HT-29 (cell line): Measurements from ENCODE around the gene GTF2F2. TPM values are rescaled to one million over a fixed set of nuclear protein-coding genes. Genes with fewer than 3 reads are reported as not detected.

Experiments used
- DNase-seq: peaks from one replicate; pipeline ENCODE4 v3.0.0-alpha.2; 2015; ENCODE audit warnings: low spot score
- total RNA-seq: library from RNA; depleted of rRNA; stranded (reverse); fragments of >200 nt; shearing (Covaris generic); gene quantifications from 2 replicates; pipeline ENCODE4 v1.2.3, GENCODE V29; 2014

GTF2F2 gene
- total RNA-seq, 1 experiment from 2014 or later: 16.8 TPM

DNA sequence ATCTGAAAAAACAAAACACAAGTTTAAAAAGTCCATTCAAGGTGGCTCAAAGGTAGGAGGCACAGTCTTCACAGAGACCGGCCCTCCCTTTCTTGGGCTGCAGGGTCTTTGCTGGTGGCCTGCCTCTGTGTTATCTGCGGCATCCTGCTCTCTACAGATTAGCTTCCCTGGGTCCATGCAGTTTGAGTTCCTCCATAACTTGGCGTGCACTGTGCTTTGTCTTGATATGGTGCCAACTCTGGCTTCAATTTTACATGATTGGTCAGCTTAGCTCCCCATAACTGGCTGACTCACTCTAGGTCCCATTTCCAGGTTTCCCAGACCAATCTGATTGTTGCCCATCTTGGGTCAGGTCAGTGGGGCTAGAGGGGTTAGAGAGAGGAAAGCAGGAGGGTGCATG lies 178.9 kb downstream of the GTF2F2 start:
- no peak for DNase-seq

DNA sequence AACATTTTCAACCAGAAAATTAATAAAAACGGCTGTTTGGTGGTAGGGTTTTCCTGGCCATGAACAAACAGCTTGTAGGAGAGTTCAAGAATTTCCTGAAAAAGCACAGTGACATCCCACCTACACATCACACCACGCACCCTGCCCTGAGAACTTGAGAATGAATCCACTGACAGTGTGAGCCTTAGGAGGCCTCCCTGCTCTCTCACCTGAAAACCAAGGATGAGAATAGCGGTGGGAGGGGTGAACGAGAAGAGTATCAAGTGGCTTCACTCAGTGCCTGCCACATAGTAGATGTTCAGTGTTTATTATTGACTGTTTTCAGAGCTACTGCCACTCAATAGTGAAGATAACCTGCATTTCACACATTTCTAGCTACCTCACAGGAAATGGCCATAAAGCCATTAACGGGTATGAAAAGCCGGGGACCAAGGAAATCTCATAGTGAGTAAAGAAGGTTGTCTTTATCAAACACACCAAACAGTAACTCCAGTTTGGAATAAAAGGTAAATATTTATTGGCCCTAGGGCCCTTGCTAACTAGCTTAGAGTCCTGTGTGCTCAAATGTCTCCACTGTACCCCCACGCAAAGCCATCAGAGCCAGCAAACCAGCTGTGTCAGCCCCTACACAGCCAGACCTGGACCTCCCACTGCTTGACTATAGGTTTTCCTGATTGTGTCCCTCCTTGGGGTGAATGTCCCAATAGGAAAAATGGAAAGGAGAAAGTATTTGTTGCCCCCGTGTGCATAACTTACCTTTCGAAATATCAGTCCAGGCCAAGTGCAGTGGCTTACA lies 180.1 kb downstream of the GTF2F2 start:
- no peak for DNase-seq

DNA sequence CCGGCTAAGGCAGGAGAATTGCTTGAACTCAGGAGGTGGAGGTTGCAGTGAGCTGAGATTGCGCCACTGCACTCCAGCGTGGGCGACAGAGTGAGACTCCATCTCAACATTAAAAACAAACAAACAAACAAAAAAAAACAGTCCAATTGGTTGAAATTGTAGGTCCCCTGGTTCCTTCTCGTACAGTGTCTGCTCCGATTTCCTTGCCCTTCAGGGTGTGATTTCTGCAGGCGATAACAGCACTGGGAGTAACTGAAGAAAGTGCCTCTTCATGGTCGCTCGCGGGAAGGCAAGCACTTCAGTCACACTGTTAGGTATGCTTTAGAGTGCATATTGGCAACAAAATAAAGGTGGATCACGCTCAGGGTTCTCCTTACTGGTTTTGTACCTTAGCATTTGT lies 181.0 kb downstream of the GTF2F2 start:
- DNase-seq: no peak

DNA sequence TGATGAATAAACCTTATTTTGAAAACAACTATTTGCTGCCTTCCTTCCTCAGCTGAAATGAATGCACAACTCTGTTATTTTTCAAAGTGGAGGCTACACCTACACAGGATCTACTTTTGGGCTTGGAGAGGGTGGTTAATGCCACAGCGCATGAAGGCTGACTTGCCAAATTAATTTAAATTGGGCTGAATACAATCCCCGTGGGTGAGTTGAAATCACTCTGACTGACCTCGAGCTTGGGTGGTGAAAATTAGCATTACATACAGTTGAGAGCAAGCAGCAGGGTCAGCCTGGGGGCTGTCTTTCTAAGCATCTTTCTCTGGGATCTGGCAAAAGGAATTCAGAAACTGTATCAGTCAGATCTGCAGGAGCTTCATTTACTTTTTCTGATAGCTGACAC lies 182.2 kb downstream of the GTF2F2 start:
- no peak for DNase-seq

DNA sequence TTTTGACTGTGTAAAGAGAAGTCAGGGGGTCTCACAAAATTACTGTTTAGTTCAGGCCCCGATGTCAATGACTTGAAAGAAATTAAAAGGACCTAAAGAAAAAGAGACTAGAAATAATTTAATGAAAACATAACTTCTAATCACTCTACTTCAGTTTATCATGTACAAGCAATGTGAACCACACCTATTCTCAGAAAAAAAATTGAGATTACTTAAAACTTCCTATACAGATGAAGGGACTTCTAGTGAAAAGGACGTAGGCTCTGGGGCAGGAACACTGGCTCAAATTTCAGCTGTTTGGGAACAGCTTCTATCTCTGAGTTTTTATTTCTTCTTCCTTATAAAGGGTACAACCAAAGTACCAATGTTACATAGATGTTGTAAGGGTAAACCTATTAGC lies 182.7 kb downstream of the GTF2F2 start:
- DNase-seq: no peak

DNA sequence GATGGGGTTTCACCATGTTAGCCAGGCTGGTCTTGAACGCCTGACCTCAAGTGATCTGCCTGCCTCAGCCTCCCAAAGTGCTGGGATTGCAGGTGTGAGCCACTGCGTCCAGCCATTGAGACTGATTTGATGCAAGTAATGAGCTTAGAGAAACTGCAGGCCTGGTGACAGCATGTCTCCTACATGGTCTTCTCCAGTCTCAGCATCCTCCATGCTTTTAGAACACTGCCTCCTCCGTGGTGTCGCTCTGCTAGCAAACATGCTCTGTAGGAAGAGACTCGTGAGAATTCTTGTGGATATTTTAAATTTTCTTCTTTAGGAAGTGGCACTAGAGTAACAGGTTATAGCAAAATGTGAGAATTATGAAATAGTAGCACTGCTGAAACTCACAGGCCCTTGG lies 183.6 kb downstream of the GTF2F2 start:
- DNase-seq: no peak

DNA sequence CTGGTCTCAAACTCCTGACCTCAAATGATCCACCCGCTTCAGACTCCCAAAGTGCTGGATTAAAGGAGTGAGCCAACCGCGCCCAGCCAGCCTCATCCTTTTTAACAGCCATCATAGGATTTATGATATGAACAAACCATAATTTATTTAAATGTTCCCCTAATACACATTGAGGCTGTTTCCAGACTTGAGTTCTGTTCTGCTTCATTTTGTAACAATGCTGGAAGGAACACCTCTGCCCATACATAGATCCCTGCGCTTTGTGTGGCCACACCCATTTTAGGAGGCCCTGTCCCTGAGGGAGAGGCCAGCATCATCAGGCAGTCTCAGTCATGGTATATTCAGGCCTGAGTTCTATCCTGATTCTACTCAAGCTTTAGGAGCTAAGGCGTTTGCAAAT lies 184.8 kb downstream of the GTF2F2 start:
- DNase-seq: no peak

DNA sequence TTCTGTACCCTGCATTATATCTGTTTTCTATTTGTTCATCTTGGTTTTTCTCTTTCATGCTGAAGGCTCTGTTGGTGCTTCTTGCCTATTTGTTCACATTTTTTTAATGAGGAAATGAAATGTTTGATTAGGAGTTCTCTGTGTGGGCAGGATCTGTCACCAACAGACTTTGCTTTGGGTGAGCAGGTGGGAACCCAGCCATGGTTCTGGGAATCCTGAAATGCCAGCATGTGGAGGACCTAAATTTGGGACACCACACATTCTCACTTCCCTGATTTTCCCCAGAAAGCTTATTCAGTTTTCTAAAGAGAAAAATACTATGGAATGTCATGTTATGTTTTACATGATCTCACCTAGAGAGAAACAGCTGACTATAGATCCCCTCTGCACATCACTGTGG lies 186.7 kb downstream of the GTF2F2 start:
- no peak for DNase-seq

DNA sequence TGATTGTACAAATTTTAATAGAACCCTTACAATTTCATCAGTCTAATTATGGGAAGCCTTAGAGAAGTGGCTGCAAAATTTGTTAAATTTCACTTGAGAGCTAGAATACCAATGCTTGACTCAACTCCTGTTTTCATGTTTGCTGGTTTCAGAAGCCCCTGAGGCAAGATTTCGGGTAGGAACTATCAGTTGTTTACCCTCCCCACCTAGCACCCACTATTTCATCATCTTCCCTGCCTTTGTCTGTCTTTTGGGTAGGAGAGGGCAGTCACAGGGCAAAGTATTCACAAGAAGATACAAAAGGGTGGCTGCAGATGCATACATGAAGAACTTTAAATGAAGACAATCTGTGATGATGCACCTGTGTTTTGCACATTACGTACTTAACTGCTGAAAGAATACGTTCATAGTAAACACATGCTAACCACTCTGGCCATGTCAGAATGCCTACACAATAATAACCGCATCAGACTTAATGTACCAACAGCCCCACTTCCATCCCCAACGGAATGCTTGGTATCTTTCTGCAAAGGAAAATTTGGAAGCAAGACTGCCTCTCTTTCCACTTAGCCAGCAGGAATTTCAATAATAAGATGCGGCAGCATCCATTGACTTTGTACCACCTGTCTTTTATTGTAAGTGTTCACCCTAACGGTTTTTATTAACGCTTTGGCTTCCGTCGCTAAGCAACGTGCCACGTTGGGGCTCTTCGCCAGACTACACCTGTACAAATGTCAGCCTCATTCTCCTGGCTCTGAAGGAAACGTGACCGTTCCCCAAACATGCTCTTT lies 190.2 kb downstream of the GTF2F2 start:
- no peak for DNase-seq

DNA sequence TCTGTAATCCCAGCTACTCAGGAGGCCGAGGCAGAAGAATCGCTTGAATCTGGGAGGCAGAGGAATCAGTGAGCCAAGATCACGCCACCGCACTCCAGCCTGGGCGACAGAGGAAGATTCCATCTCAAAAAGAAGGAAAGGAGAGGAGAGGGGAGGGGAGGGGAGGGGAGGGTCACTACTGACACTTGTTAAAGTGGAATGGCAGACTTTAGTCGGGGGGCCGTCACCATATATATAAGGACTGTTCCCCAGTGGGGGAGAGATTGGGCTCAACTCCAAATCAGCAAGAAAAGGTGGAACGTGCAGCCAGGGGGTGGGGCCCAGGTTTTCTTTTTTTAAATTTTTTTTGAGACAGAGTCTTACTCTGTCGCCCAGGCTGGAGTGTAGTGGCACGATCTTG lies 194.5 kb downstream of the GTF2F2 start:
- DNase-seq: no peak

DNA sequence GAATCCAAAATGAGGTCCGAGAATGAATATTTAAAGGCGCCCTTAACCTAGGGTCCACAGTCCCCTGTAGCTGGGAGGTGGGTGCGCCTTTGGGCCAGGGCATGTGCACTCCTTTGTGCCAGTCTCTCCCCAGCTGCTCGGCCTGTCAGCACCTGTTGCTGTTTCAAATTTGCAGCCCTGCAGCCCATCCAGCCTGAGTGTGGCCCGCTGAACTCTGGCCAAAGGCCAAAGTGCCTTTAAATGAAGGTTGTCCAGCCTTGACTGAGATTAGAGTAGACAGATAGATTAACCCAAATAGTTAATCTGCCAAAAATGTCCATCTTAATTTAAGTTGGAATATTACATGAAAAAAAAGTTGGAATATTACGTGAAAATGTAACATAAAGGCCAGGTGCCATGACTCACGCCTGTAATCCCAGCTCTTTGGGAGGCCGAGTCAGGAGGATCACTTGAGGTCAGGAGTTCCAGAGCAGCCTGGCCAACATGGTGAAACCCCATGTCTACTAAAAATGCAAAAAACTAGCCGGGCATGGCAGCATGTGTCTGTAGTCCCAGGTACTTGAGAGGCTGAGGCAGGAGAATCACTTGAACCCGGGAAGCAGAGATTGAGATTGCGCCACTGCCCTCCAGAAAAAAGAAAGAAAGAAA lies 195.3 kb downstream of the GTF2F2 start:
- DNase-seq: no peak

DNA sequence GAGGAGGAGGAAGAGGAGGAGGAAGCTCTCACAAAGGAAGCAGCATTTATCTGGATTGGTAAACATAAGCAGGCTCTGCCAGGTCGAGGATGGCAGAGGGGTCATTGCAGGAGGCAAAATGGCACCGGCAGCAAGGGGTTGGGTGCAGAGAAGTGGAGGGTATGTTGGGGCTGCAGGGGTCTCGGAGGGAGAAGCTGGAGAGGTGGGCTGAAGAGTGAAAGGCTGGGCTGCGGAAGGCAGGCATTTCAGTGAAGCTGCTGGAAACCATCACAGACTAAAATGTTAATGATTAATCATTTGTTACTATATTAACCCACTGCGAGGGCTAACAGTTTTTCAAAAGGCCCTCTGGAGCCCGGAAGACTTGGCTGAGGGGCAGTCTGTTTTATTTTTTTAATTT lies 196.0 kb downstream of the GTF2F2 start:
- DNase-seq: no peak

DNA sequence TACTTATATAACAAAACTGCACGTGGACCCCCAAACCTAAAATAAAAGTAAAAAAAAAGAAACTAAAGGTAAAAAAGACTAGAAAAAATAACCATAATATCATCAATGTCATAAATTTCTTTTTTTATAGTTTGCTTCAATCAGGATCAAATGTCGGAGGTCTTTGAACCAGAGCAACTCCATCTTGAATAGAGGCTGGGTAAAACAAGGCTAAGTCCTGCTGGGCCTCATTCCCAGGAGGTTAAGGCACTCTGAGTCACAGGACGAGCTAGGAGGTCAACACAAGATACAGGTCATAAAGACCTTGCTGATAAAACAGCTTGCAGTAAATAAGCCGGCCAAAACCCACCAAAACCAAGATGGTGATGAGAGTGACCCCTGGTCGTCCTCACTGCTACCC lies 196.7 kb downstream of the GTF2F2 start:
- DNase-seq: no peak

DNA sequence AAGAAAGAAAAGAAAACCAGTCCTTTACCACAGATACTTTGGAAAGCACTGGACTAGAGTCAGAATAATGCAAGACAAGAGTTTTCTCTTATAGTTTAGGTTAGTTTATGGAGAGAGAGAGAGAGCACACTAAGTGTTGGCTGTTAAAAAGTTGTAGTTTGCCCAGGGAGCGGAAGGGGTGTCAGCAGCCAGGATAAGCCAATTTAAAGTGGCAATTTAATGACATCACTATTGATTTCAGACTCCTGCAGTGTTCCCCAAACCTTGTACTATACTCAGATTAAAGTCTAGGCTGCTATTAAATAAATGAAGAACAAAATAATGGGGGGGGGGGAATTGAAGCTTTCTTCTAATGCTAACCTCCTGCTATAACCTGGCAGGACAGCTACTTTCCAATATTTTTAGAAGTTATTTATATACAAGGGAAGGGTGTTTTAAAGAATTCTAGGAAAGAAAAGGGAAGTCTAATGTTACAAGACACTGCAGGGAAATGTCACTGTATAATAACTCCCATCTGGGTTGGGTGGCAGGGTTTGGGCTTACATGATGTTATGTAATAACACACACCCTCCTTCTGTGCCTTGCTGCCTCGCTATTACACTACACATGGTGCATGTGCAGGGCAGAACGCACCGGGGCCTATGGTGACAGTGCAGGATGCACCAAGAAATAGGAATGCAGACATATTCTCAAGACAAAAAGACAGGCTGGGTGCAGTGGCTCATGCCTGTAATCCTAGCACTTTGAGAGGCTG lies 200.7 kb downstream of the GTF2F2 start:
- DNase-seq: no peak

DNA sequence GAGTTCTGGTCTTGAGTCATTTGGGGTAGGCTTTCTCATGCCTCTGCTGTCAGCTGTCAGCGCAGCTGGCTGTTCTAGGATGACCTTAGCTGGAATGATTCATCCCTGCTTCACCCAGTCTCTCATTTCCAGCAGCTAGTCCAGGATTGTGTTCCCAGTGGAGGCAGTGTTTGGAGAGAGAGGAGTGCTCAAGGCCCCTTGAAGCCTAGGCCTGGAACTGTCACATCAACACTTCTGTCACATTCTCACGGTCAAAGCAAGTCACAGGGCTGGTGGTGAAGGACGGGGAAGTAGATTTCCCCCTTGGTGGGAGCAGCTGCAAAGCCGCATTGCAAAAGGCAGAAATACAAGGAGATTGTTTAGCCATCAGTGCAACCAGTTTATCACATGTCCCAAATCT lies 205.5 kb downstream of the GTF2F2 start:
- DNase-seq: peak; percentile 29

DNA sequence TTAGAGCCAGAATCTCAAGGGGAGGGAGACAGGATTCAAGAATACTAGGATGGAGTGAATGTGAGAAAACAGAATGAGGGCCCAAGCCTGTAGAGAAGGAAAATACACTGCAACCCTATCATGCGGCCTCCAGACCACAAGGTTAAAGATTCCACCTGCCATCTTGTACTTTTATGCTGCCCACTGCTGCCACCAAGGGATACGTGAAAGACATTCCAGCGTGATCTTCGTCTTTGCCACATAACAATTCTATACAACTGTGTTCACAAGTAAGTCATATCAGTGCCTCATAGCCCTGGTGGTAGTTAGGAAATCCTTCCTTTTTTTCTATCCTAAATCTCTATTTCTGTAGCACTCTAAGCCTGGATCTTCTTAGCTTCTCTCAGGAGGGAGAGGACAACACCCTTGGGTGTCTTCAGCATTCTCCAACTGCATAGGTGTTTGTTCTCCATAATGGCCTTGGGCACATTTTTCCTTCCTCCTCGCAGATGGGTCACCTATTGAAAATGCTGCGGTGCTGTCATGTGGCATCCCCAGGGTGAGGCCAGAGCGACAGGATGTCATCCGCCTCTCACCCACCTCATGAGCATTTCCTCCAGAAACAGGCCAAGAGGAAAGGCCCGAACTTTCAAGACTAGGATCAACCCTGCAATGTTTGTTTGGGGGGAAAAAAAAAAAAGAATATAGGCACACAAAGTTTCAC lies 207.1 kb downstream of the GTF2F2 start:
- DNase-seq: no peak

DNA sequence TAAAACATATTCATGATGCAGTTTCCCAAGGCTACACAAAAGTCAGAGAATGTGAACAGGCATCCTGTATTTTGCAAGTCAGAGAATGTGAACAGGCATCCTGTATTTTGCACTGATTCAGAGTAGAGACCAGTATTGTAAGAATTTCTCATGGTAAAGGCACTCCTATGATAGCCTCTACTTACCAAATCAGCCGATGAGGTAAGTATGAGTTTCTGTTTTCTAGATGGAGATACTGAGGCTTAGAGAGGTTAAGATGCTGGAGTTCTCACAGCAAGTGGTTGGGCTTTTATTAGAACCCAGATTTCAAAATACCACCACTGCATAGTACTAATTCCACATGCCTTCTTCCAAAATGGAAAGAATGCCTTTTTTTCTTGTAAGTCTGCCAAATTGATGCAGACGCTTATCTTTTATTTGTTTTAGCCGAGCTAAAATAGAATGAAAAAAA lies 208.4 kb downstream of the GTF2F2 start:
- DNase-seq: no peak

DNA sequence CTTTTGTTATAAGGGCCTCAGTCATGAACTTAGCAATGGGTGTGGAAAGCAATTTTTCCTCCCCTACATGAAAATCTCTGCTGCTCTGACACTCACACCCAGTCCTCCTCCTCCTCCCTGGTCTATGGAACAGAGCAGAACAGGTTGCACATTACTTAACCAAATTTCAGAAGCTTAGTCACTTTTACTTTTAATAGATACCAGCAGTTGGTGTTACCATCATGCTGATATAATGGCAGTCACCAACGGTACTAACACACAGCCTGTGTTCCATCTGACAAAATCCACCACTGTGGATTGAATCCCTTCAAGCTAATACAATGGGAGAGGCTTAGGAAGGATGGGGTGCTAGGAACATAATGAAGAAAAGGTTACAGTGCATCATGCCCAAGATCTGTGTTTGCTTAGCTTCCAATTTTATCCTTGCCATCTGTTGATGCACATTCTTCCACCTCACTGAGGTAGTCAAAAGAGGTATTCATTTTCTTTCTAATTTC lies 210.9 kb downstream of the GTF2F2 start:
- DNase-seq: peak; percentile 31

DNA sequence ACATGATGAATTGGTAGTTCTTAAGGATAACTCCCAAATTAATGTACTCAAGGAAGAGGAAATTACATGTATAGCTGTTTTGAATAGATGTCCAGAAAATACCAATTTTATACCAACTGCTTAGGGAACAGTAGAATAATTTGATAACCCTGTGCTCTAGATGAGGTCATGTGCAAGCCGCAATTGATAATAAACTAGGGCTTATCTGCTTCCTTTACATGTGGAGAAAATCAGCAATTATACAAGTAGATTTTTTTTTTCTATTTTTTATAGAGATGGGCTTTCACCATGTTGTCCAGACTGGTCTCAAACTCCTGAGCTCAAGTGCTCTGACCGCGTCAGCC lies 211.4 kb downstream of the GTF2F2 start:
- peak; percentile 47 for DNase-seq

DNA sequence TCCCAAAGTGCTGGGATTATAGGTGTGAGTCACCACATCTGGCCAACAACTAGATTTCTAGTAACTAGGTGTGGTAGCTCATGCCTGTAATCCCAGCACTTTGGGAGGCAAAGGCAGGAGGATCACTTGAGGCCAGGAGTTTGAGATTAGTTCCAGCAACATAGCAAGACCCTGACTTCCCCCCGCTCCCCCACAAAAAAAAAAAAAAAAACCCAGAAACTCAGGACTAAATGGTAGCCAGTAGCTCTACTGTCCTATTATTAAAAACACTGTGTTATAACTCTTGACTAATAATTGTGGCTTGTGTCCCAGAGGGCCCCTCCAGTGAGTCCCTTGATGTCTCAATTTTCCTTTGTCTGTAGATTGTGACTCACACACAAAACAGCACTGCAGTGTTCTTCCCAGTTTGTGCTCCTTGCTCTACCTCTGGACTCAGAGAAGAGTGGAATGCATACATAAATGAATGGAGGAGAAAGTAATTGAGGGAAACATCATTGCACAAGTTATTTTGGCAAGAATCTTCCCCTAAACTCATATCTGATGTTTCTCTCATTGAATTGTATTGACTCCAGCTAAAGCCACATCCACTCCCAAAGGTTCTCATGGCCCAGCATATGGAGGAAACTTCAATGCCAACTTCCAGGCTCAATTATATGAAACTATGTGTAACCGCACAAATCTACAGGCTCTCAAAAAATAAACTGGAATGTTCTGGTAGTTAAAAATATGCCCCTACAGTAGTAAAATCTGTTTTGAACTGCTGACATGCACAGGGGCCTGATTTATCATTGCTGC lies 211.9 kb downstream of the GTF2F2 start:
- DNase-seq: peak; percentile 38
